Fibroblast of lung (primary cell): Measurements from ENCODE around the gene PRDM11. TPM values are rescaled to one million over a fixed set of nuclear protein-coding genes. Genes with fewer than 3 reads are reported as not detected.

Experiments
- DNase-seq, 2 donors: peaks; one replicate each; pipeline versions ENCODE4 v3.0.0 to v3.0.0-alpha.2; 2010; ENCODE audit warnings: low read depth in 2 of 2
- H2AFZ ChIP-seq: 2 replicates; pipeline ENCODE4 v1.5.1; 2012; ENCODE audit warnings: low read length, control low read depth, inconsistent platforms
- H3K27ac ChIP-seq: 2 replicates; pipeline ENCODE4 v1.5.1; 2011; ENCODE audit warnings: low read length, control low read depth; ENCODE audit not compliant: insufficient read depth
- H3K27me3 ChIP-seq: 2 replicates; pipeline ENCODE4 v1.5.1; 2011; ENCODE audit warnings: mild to moderate bottlenecking, low read length; ENCODE audit not compliant: control insufficient read depth, insufficient read depth
- H3K36me3 ChIP-seq: 2 replicates; pipeline ENCODE4 v1.5.1; 2011; ENCODE audit warnings: low read length; ENCODE audit not compliant: control insufficient read depth, insufficient read depth
- H3K4me1 ChIP-seq: 2 replicates; pipeline ENCODE4 v1.5.1; 2011; ENCODE audit warnings: low read length; ENCODE audit not compliant: control insufficient read depth, insufficient read depth; ENCODE audit errors: extremely low read depth
- H3K4me2 ChIP-seq: 2 replicates; pipeline ENCODE4 v1.5.1; 2011; ENCODE audit warnings: low read length, control low read depth; ENCODE audit not compliant: insufficient read depth; ENCODE audit errors: extremely low read depth
- H3K4me3 ChIP-seq, 4 experiments: fragments of 200-600 bp in 1 of 4; sonication (generic) in 1 of 4; replicated peaks in 1 of 4; 2 replicates each; pipeline ENCODE4 v1.5.1; 2011 to 2016; ENCODE audit warnings: low read length in 4 of 4, low read depth in 3 of 4, mild to moderate bottlenecking in 3 of 4, control low read depth in 2 of 4, inconsistent platforms in 1 of 4, mixed read lengths in 1 of 4; ENCODE audit not compliant: insufficient read depth in 1 of 4; ENCODE audit errors: control extremely low read depth in 1 of 4
- H3K79me2 ChIP-seq: 2 replicates; pipeline ENCODE4 v1.5.1; 2012; ENCODE audit warnings: mild to moderate bottlenecking, low read length, inconsistent platforms; ENCODE audit not compliant: control insufficient read depth, insufficient read depth
- H3K9ac ChIP-seq: 2 replicates; pipeline ENCODE4 v1.5.1; 2011; ENCODE audit warnings: mild to moderate bottlenecking, low read length, control low read depth; ENCODE audit not compliant: insufficient read depth
- H3K9me3 ChIP-seq: 2 replicates; pipeline ENCODE4 v1.5.1; 2012; ENCODE audit warnings: low read depth, low read length; ENCODE audit not compliant: control insufficient read depth, insufficient read depth
- H4K20me1 ChIP-seq: 2 replicates; pipeline ENCODE4 v1.5.1; 2011; ENCODE audit warnings: low read length; ENCODE audit not compliant: control insufficient read depth, insufficient read depth; ENCODE audit errors: extremely low read depth
- CTCF ChIP-seq, 2 donors: IDR thresholded peaks in 1 of 2; conservative IDR thresholded peaks in 1 of 2; 1 replicate in 1 of 2; 2 replicates in 1 of 2; pipeline ENCODE4 v1.5.1; 2011 to 2012; ENCODE audit warnings: low read length in 2 of 2, control low read depth in 1 of 2, inconsistent platforms in 1 of 2, low read depth in 1 of 2, mild to moderate bottlenecking in 1 of 2
- EZH2 ChIP-seq: IDR thresholded peaks from 2 replicates; pipeline ENCODE4 v1.5.1; 2012; ENCODE audit warnings: low read length, control low read depth, mild to moderate bottlenecking; ENCODE audit errors: missing control alignments
- polyA plus RNA-seq, 2 donors: library from polyadenylated mRNA; depleted of rRNA in 1 of 2; stranded (reverse) in 1 of 2; unstranded in 1 of 2; fragments of >200 nt; gene quantifications; 2 replicates each; pipeline ENCODE4 v1.2.1, GENCODE V29; 2011 to 2012; ENCODE audit warnings: missing spikeins in 1 of 2
- total RNA-seq: library from RNA; depleted of rRNA; stranded (reverse); fragments of >200 nt; gene quantifications from 2 replicates; pipeline ENCODE4 v1.2.1, GENCODE V29; 2014

Gene PRDM11
- total and polyA plus RNA-seq, 2 donors (not counting 1 experiment from before 2014, with no cell fraction given), result 3.1 to 4.0 TPM

- Histone ChIP-seq H2AFZ (no peak overlapping the region), H3K27me3 (peaks cover 5% of the 10 kb centered on the region), H3K4me1 (no peaks in the 10 kb centered on the region), H3K4me3 (no peak overlapping the region), H3K9me3 (no peaks in the 10 kb centered on the region), H3K9ac (no peak overlapping the region), H3K27ac (no peak overlapping the region), H3K79me2 (no peaks in the 10 kb centered on the region), H4K20me1 (no peaks in the 10 kb centered on the region), H3K36me3 (no peaks in the 10 kb centered on the region), H3K4me2 (no peak overlapping the region)
- TF ChIP-seq CTCF (conservative IDR thresholded peaks at IDR 0.05 in 1 of 2, IDR thresholded peaks at IDR 0.05 in 1 of 2; ENCODE audit: low read depth in 1 of 2, low read length in 2 of 2), result no peak
- TF ChIP-seq EZH2, result no peak
- DNase-seq, result no peak
These were observed 127.8 kb downstream of the PRDM11 start for GRCh38 chr11:45274206-45274605.

GRCh38 chr11:45275828-45276227 is 129.4 kb downstream of the PRDM11 start:
- no peaks in the 10 kb centered on the region for H3K9me3 ChIP-seq
- no peaks in the 10 kb centered on the region for H3K36me3 ChIP-seq
- no peak overlapping the region for H2AFZ ChIP-seq
- no peaks in the 10 kb centered on the region for H4K20me1 ChIP-seq
- peaks cover 5% of the 10 kb centered on the region for H3K27me3 ChIP-seq
- TF ChIP-seq EZH2 (no peak), CTCF (conservative IDR thresholded peaks at IDR 0.05 in 1 of 2, IDR thresholded peaks at IDR 0.05 in 1 of 2; ENCODE audit: low read depth in 1 of 2, low read length in 2 of 2) (no peak)
- H3K79me2 ChIP-seq, result no peaks in the 10 kb centered on the region
- H3K4me3 ChIP-seq, result no peak overlapping the region
- no peak overlapping the region for H3K4me2 ChIP-seq
- no peak overlapping the region for H3K9ac ChIP-seq
- DNase-seq, result peak in 1 of 2 donors; percentile 63
- H3K27ac ChIP-seq, result no peak overlapping the region
- H3K4me1 ChIP-seq, result no peaks in the 10 kb centered on the region

GRCh38 chr11:45278714-45279113 is 132.3 kb downstream of the PRDM11 start:
- Histone ChIP-seq H3K4me3 (no peak overlapping the region), H3K27ac (no peak overlapping the region), H3K79me2 (no peaks in the 10 kb centered on the region), H3K36me3 (no peaks in the 10 kb centered on the region), H3K4me1 (no peaks in the 10 kb centered on the region), H2AFZ (no peak overlapping the region), H3K9ac (no peak overlapping the region), H4K20me1 (no peaks in the 10 kb centered on the region), H3K27me3 (peaks cover 6% of the 10 kb centered on the region), H3K9me3 (no peaks in the 10 kb centered on the region), H3K4me2 (no peak overlapping the region)
- TF ChIP-seq CTCF (conservative IDR thresholded peaks at IDR 0.05 in 1 of 2, IDR thresholded peaks at IDR 0.05 in 1 of 2; ENCODE audit: low read depth in 1 of 2, low read length in 2 of 2) (no peak), EZH2 (no peak)
- DNase-seq, result no peak
